ENCODE data around the gene PDE4D. TPM values are rescaled to one million over a fixed set of nuclear protein-coding genes. Genes with fewer than 3 reads are reported as not detected.

Gene PDE4D
- total RNA-seq, 1 experiment from 2014 or later: 2.1 TPM

GRCh38 chr5:59027145-59027907, 866.2 kb downstream of the PDE4D start:
- Mint-ChIP-seq H3K36me3 (ENCODE audit: insufficient read depth in 1 of 3, low read depth in 3 of 3) (peaks cover 0 to 7% (median 0%) of the 10 kb centered on the region in 3 experiments; a peak in 2 of 7 replicates), H3K4me3 (no peak overlapping the region), H3K27me3 (ENCODE audit: low read depth) (no peaks in the 10 kb centered on the region), H3K4me1 (no peaks in the 10 kb centered on the region), H3K9me3 (peaks cover 0 to 5% of the 10 kb centered on the region in 2 experiments; a peak in 3 of 5 replicates), H3K27ac (no peak overlapping the region)
- Histone ChIP-seq H2AFZ (ENCODE audit: low read length) (no peak overlapping the region), H3T11ph (ENCODE audit: low read length) (no peak overlapping the region), H3K4me1 (ENCODE audit: insufficient read depth, low read length) (no peaks in the 10 kb centered on the region), H3K14ac (ENCODE audit: insufficient read depth, low read length) (no peak overlapping the region), H3K4me2 (ENCODE audit: insufficient read depth, insufficient read length, low read length) (no peak overlapping the region), H3K79me1 (ENCODE audit: insufficient read depth, low read depth, low read length, poor library complexity, severe bottlenecking) (no peaks in the 10 kb centered on the region), H2BK120ac (ENCODE audit: low read depth, low read length, poor library complexity, severe bottlenecking) (no peak overlapping the region), H4K91ac (ENCODE audit: insufficient read length, low read depth, low read length) (no peak overlapping the region), H3K23me2 (ENCODE audit: insufficient read length, low read depth, low read length, poor library complexity, severe bottlenecking) (no peaks in the 10 kb centered on the region), H4K5ac (ENCODE audit: insufficient read length, low read depth, low read length) (no peak overlapping the region), H3K4ac (ENCODE audit: low read depth, low read length) (no peak overlapping the region), H3K9me3 (ENCODE audit: control insufficient read depth, low read depth, low read length) (no peaks in the 10 kb centered on the region), H2BK15ac (ENCODE audit: low read depth, low read length) (no peak overlapping the region), H3K9ac (ENCODE audit: extremely low read depth, insufficient read length, low read length) (no peak overlapping the region), H2BK5ac (ENCODE audit: insufficient read length, low read length) (no peak overlapping the region), H3K23ac (ENCODE audit: insufficient read length, low read depth, low read length) (no peak overlapping the region), H3K18ac (ENCODE audit: insufficient read length, low read depth, low read length) (no peak overlapping the region), H2AK5ac (ENCODE audit: insufficient read length, low read length) (no peak overlapping the region), H4K20me1 (ENCODE audit: control insufficient read depth, insufficient read depth, insufficient read length) (no peaks in the 10 kb centered on the region), H2BK20ac (ENCODE audit: low read depth, low read length, poor library complexity, severe bottlenecking) (no peak overlapping the region), H3K56ac (ENCODE audit: insufficient read length, low read depth, low read length) (no peak overlapping the region), H2BK12ac (ENCODE audit: insufficient read length, low read depth, low read length) (no peak overlapping the region), H3K27me3 (ENCODE audit: insufficient read depth, low read length) (no peaks in the 10 kb centered on the region), H3K79me2 (ENCODE audit: insufficient read depth, low read length) (no peaks in the 10 kb centered on the region), H3K27ac (ENCODE audit: insufficient read length, low read depth, low read length) (no peak overlapping the region), H4K8ac (replicated peaks; ENCODE audit: insufficient read length, low read depth, low read length) (no peak overlapping the region)
- TF ChIP-seq CTCF (conservative IDR thresholded peaks at IDR 0.05): no peak
- WGBS (ENCODE audit: extremely low coverage, insufficient read length, low lambda C conversion rate): no CpG with 5 or more reads among the region's 6 CpGs
- no peak for DNase-seq
